ENCODE measurements around the gene NDUFA7. TPM values are rescaled to one million over a fixed set of nuclear protein-coding genes. Genes with fewer than 3 reads are reported as not detected.

The NDUFA7 gene
- total and polyA plus RNA-seq, 2 of the 13 experiments (the other 11 are each of a cell fraction or from before 2014, with no cell fraction given) = 64.5 to 71.5 TPM

GRCh38 chr19:8363803-8364771, 42.9 kb upstream of the NDUFA7 start, which contains the start of gene ANGPTL4 (continued):
- TF ChIP-seq MNT (IDR thresholded peaks at IDR 0.05) (no peak), ONECUT2 (CRISPR knock-in tag; IDR thresholded peaks at IDR 0.05) (no peak), MAX (IDR thresholded peaks at IDR 0.05) (peak; percentile 71), CCDC6 (CRISPR knock-in tag; IDR thresholded peaks at IDR 0.05) (no peak), ZBTB4 (CRISPR knock-in tag; IDR thresholded peaks at IDR 0.05; ENCODE audit: borderline replicate concordance) (no peak), ZNF737 (CRISPR knock-in tag; IDR thresholded peaks at IDR 0.05; ENCODE audit: borderline replicate concordance) (no peak), ZNF644 (CRISPR knock-in tag; IDR thresholded peaks at IDR 0.05; ENCODE audit: low read depth) (no peak), CHD4 (IDR thresholded peaks at IDR 0.05; ENCODE audit: borderline replicate concordance, low read length) (no peak), TARDBP (CRISPR knock-in tag; IDR thresholded peaks at IDR 0.05) (peak; percentile 76; the same call in 1 of the 2 replicates), IRF2 (CRISPR knock-in tag; IDR thresholded peaks at IDR 0.05) (no peak; the same call in 1 of the 2 replicates), ZNF12 (CRISPR knock-in tag; IDR thresholded peaks at IDR 0.05) (no peak), NAIF1 (CRISPR knock-in tag; IDR thresholded peaks at IDR 0.05; ENCODE audit: borderline replicate concordance) (no peak), BRCA1 (CRISPR knock-in tag; IDR thresholded peaks at IDR 0.05) (no peak), KAT2B (IDR thresholded peaks at IDR 0.05; ENCODE audit: borderline replicate concordance, low read depth, low read length) (no peak), ZMAT5 (CRISPR knock-in tag; IDR thresholded peaks at IDR 0.05; ENCODE audit: borderline replicate concordance, low read depth) (no peak), CSRNP1 (CRISPR knock-in tag; IDR thresholded peaks at IDR 0.05) (no peak), NFRKB (IDR thresholded peaks at IDR 0.05) (no peak), SMARCC2 (IDR thresholded peaks at IDR 0.05) (no peak), SIX4 (CRISPR knock-in tag; IDR thresholded peaks at IDR 0.05) (no peak), ZKSCAN1 (IDR thresholded peaks at IDR 0.05; ENCODE audit: low read length) (no peak), ATF4 (CRISPR knock-in tag; IDR thresholded peaks at IDR 0.05) (no peak), ZFYVE20 (CRISPR knock-in tag; IDR thresholded peaks at IDR 0.05; ENCODE audit: borderline replicate concordance, low read depth) (no peak)

Measured in HepG2 (cell line).